Activated naive CD4-positive, alpha-beta T cell treated with anti-CD3 and anti-CD28 coated beads, Interleukin-2, amount 50 U/mL, for 24 hours (primary cell): ENCODE measurements around the gene THSD7A.
A peak's percentile ranks its signal among the peaks of the same experiment; 100 is the strongest.

Experiments
- H3K27ac Mint-ChIP-seq: one replicate; pipeline ENCODE4 v1.8.0; 2021; ENCODE audit warnings: mild to moderate bottlenecking, mixed read lengths
- H3K27me3 Mint-ChIP-seq: one replicate; pipeline ENCODE4 v1.8.0; 2021; ENCODE audit warnings: mixed read lengths
- H3K36me3 Mint-ChIP-seq: one replicate; pipeline ENCODE4 v1.8.0; 2021; ENCODE audit warnings: mixed read lengths
- H3K4me1 Mint-ChIP-seq: one replicate; pipeline ENCODE4 v1.8.0; 2021; ENCODE audit warnings: mixed read lengths
- H3K4me3 Mint-ChIP-seq: one replicate; pipeline ENCODE4 v1.8.0; 2021; ENCODE audit warnings: mild to moderate bottlenecking, mixed read lengths
- H3K9me3 Mint-ChIP-seq: one replicate; pipeline ENCODE4 v1.8.0; 2021; ENCODE audit warnings: mixed read lengths

The THSD7A gene, protein sequence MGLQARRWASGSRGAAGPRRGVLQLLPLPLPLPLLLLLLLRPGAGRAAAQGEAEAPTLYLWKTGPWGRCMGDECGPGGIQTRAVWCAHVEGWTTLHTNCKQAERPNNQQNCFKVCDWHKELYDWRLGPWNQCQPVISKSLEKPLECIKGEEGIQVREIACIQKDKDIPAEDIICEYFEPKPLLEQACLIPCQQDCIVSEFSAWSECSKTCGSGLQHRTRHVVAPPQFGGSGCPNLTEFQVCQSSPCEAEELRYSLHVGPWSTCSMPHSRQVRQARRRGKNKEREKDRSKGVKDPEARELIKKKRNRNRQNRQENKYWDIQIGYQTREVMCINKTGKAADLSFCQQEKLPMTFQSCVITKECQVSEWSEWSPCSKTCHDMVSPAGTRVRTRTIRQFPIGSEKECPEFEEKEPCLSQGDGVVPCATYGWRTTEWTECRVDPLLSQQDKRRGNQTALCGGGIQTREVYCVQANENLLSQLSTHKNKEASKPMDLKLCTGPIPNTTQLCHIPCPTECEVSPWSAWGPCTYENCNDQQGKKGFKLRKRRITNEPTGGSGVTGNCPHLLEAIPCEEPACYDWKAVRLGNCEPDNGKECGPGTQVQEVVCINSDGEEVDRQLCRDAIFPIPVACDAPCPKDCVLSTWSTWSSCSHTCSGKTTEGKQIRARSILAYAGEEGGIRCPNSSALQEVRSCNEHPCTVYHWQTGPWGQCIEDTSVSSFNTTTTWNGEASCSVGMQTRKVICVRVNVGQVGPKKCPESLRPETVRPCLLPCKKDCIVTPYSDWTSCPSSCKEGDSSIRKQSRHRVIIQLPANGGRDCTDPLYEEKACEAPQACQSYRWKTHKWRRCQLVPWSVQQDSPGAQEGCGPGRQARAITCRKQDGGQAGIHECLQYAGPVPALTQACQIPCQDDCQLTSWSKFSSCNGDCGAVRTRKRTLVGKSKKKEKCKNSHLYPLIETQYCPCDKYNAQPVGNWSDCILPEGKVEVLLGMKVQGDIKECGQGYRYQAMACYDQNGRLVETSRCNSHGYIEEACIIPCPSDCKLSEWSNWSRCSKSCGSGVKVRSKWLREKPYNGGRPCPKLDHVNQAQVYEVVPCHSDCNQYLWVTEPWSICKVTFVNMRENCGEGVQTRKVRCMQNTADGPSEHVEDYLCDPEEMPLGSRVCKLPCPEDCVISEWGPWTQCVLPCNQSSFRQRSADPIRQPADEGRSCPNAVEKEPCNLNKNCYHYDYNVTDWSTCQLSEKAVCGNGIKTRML (N-terminal part only)

DNA sequence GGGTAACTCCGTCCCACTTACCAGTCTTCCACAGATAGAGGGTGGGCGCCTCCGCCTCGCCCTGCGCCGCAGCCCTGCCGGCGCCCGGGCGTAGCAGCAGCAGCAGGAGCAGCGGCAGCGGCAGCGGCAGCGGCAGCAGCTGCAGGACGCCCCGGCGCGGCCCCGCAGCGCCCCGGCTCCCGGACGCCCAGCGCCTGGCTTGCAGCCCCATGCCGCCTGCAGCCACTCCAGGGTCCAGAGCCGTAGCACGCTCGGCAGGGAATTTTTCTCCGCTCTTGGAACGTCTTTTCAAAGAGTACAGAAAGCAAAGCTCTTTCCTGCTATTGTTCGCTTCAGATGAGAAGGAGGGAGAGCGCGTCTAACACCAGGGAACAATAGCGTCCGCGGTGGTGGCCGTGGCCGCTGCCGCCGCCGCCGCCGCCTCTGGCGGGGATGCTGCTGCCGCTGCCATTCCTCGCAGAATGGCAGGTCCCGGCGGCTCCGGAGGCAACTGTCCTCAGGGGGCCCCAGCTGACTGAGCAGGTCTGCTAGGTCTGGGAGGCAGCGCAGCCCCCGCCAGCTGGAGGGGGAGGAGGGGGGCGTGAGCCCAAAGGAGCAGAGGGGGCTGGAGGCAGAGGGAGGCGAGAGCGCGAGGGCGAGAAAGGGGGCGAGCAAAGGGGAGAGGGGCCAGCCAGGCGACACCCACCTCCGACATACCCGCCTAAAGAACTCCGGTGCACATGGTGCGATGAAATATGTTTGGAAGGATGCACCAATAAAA lies at the start of gene THSD7A:
Gene THSD7A, minus strand, starts transcription at position 463 of the 760 bp plus-strand sequence. Its CDS starts 252 bp downstream, at position 211.
- H3K4me3 Mint-ChIP-seq, result peak within 1 kb of the TSS; percentile 19
- H3K9me3 Mint-ChIP-seq, result peaks cover under 1% of the 10 kb centered on the region
- H3K36me3 Mint-ChIP-seq, result no peaks in the 10 kb centered on the region
- peaks cover 7% of the 10 kb centered on the region for H3K4me1 Mint-ChIP-seq
- H3K27me3 Mint-ChIP-seq, result peaks cover 29% of the 10 kb centered on the region
- H3K27ac Mint-ChIP-seq, result no peak within 1 kb of the TSS

GRCh38 chr7:11881680-11882079 lies 49.7 kb upstream of the THSD7A start:
- no peak overlapping the region for H3K4me3 Mint-ChIP-seq
- H3K27me3 Mint-ChIP-seq, result no peaks in the 10 kb centered on the region
- H3K4me1 Mint-ChIP-seq, result no peaks in the 10 kb centered on the region
- no peaks in the 10 kb centered on the region for H3K9me3 Mint-ChIP-seq
- no peak overlapping the region for H3K27ac Mint-ChIP-seq
- no peaks in the 10 kb centered on the region for H3K36me3 Mint-ChIP-seq

GRCh38 chr7:11875635-11876034 lies 43.6 kb upstream of the THSD7A start:
- Mint-ChIP-seq H3K4me3 (no peak overlapping the region), H3K4me1 (no peaks in the 10 kb centered on the region), H3K36me3 (no peaks in the 10 kb centered on the region), H3K27ac (no peak overlapping the region), H3K27me3 (no peaks in the 10 kb centered on the region), H3K9me3 (no peaks in the 10 kb centered on the region)

GRCh38 chr7:11865671-11866070 lies 33.7 kb upstream of the THSD7A start:
- no peak overlapping the region for H3K27ac Mint-ChIP-seq
- H3K4me1 Mint-ChIP-seq, result no peaks in the 10 kb centered on the region
- H3K4me3 Mint-ChIP-seq, result no peak overlapping the region
- no peaks in the 10 kb centered on the region for H3K36me3 Mint-ChIP-seq
- peaks cover 5% of the 10 kb centered on the region for H3K9me3 Mint-ChIP-seq
- no peaks in the 10 kb centered on the region for H3K27me3 Mint-ChIP-seq

DNA sequence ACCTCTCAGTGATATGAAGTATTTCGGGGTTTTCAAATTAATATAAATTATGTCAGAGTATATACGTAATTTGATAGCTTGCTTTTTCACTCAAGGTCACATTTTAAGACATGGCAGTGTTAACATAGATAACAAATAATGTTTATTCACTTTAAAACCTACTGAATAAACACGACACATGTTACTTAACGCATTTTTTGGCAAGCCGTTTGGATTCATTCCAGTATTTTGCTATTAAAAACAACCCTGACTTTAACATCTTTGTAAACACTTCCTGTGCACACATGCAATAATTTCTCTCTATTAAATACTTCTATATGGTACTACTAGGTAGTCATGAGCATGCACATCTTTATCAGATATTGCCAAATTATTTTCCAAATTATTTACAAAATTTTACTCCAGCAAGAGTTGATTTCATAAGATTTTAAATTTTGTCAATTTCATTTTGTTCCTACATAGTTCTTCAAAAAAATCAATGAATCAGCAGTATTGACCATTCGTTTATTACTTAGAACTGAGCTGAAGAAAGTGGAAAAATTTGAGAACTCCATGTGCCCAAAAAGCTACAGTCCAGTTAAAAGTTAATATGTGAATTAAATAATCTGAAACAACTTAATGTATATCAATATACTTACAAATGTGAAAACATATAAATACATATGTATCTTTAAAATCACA lies 26.8 kb upstream of the THSD7A start:
- Mint-ChIP-seq H3K36me3 (no peaks in the 10 kb centered on the region), H3K9me3 (no peaks in the 10 kb centered on the region), H3K27me3 (no peaks in the 10 kb centered on the region), H3K27ac (no peak overlapping the region), H3K4me1 (no peaks in the 10 kb centered on the region), H3K4me3 (no peak overlapping the region)

GRCh38 chr7:11858026-11858425 lies 26.0 kb upstream of the THSD7A start:
- Mint-ChIP-seq H3K36me3 (no peaks in the 10 kb centered on the region), H3K4me3 (no peak overlapping the region), H3K27ac (no peak overlapping the region), H3K27me3 (no peaks in the 10 kb centered on the region), H3K9me3 (no peaks in the 10 kb centered on the region), H3K4me1 (no peaks in the 10 kb centered on the region)

- H3K4me3 Mint-ChIP-seq, result no peak overlapping the region
- no peaks in the 10 kb centered on the region for H3K4me1 Mint-ChIP-seq
- no peaks in the 10 kb centered on the region for H3K36me3 Mint-ChIP-seq
- no peaks in the 10 kb centered on the region for H3K27me3 Mint-ChIP-seq
- no peaks in the 10 kb centered on the region for H3K9me3 Mint-ChIP-seq
- H3K27ac Mint-ChIP-seq, result no peak overlapping the region
Measured at GRCh38 chr7:11848251-11848650, 16.3 kb upstream of the THSD7A start.

DNA sequence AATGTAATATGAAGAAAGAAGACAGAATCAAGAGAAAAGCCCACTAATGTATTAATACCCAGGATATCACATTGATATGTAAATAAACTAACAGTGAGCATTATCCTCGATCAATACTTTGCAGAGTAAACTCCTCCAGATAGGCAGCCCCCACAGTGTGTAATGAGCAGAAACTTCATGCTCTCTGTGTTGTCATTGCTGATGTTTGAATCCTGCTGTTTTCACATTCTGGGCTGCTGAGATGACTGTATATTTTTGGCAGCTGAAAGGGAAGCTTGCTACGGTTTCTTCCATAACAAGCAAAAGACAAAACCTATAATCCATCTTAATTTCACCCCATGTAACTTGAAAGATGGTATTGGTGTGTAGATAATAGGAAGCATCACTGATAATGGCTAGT lies 15.3 kb upstream of the THSD7A start:
- no peak overlapping the region for H3K4me3 Mint-ChIP-seq
- H3K27me3 Mint-ChIP-seq, result no peaks in the 10 kb centered on the region
- no peaks in the 10 kb centered on the region for H3K36me3 Mint-ChIP-seq
- H3K4me1 Mint-ChIP-seq, result no peaks in the 10 kb centered on the region
- H3K27ac Mint-ChIP-seq, result no peak overlapping the region
- no peaks in the 10 kb centered on the region for H3K9me3 Mint-ChIP-seq

DNA sequence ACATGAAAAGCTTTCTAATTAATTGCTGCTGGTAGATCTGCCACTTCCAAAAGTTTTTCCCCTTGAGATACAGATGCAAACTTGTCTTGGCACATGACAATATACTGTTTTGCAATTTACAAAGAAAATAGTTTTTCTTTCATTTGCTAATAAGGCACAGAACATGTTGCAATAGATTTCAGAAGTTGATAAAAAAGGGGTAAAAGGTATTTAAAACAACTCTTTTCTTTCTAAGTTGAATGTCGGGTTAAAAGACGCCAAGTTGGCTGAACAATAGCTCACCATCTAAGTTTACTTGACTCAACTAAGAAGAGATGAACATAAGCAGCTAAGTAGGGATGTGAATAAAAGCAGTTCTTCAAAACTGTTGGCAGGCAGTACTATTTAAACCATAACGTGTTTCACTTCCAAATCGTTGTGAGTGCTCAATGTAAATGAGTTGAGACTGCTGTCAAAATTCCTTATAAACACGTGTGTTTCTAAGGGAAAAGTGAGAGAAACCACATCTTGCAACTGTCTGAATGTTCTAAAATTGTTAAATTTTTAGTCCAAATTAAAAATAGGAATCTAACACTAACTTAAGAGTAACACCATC lies 14.5 kb upstream of the THSD7A start:
- Mint-ChIP-seq H3K27me3 (no peaks in the 10 kb centered on the region), H3K4me1 (no peaks in the 10 kb centered on the region), H3K27ac (no peak overlapping the region), H3K9me3 (no peaks in the 10 kb centered on the region), H3K4me3 (no peak overlapping the region), H3K36me3 (no peaks in the 10 kb centered on the region)

GRCh38 chr7:11843113-11843765 lies 11.2 kb upstream of the THSD7A start:
- no peaks in the 10 kb centered on the region for H3K4me1 Mint-ChIP-seq
- no peaks in the 10 kb centered on the region for H3K36me3 Mint-ChIP-seq
- H3K9me3 Mint-ChIP-seq, result no peaks in the 10 kb centered on the region
- H3K4me3 Mint-ChIP-seq, result no peak overlapping the region
- H3K27me3 Mint-ChIP-seq, result no peaks in the 10 kb centered on the region
- H3K27ac Mint-ChIP-seq, result no peak overlapping the region

DNA sequence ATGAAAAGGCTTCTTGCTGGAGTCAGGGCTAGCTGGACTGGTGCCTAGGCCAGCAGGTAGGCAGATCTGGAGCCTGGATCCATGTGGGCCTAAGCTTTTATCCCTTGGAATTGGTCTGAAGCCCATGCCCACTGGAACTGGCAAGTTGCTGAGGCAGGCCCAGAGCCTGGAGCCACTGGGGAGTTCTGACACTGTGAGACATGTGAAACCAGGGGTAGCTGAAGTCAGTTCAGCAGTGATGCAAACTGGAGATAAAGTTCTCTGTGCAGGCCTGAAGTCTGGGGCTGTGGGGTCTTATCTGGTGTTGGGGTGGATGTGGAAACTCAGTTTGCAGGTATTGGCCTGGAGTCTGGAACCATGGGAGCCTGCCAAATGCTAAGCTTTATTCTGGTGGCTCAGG lies 9.7 kb upstream of the THSD7A start:
- Mint-ChIP-seq H3K9me3 (peaks cover 3% of the 10 kb centered on the region), H3K4me1 (no peaks in the 10 kb centered on the region), H3K4me3 (no peak overlapping the region), H3K36me3 (no peaks in the 10 kb centered on the region), H3K27me3 (no peaks in the 10 kb centered on the region), H3K27ac (no peak overlapping the region)

- H3K27me3 Mint-ChIP-seq, result peaks cover 18% of the 10 kb centered on the region
- no peak overlapping the region for H3K27ac Mint-ChIP-seq
- peaks cover 3% of the 10 kb centered on the region for H3K9me3 Mint-ChIP-seq
- peaks cover 7% of the 10 kb centered on the region for H3K4me1 Mint-ChIP-seq
- no peak overlapping the region for H3K4me3 Mint-ChIP-seq
- no peaks in the 10 kb centered on the region for H3K36me3 Mint-ChIP-seq
Measured at GRCh38 chr7:11835260-11835659, 3.3 kb upstream of the THSD7A start.

DNA sequence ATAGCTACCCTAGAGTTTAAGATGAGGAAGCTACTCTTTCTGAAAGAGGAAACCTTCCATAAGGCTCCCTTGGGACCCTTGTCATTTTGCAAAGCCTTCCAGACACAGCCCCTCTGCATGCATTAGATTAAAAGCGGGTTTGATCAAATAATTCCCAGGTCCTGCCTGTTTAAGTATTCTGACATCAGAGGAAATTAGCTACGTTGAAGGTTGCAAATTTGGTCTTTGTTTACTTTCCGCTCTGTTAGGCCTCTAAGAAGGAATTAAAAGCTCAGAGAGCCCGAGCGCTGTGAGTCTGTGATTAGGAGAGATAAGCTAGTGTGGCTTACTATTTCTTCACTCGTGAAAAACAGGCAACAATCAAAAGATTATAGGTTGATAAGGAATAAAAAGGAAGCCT lies 1.4 kb upstream of the THSD7A start:
- Mint-ChIP-seq H3K36me3 (no peaks in the 10 kb centered on the region), H3K4me1 (peaks cover 7% of the 10 kb centered on the region), H3K4me3 (no peak overlapping the region), H3K27ac (no peak overlapping the region), H3K27me3 (peaks cover 20% of the 10 kb centered on the region), H3K9me3 (peaks cover 3% of the 10 kb centered on the region)
